Body of pancreas (tissue), 4 donors: ENCODE results near the gene SRPK1. TPM values are rescaled to one million over a fixed set of nuclear protein-coding genes. Genes with fewer than 3 reads are reported as not detected.

Experiments used
- ATAC-seq: fragments of 150-250 bp; one replicate; pipeline ENCODE4 v1.9.1; 2016
- DNase-seq, 4 donors: peaks; one replicate each; pipeline ENCODE4 v3.0.0-alpha.2; 2019
- H3K27ac ChIP-seq, 4 donors: fragments of 200-600 bp; sonication (generic); 1 replicate in 3 of 4; 2 replicates in 1 of 4; pipeline versions ENCODE4 v1.5.1 to v1.6.1; 2016 to 2019; ENCODE audit warnings: mild to moderate bottlenecking in 1 of 4, mixed read lengths in 1 of 4, moderate library complexity in 1 of 4
- H3K27me3 ChIP-seq, 2 donors: fragments of 200-600 bp; sonication (generic); one replicate each; pipeline ENCODE4 v1.6.0; 2016; ENCODE audit warnings: mild to moderate bottlenecking in 1 of 2
- H3K36me3 ChIP-seq, 2 donors: fragments of 200-600 bp; sonication (generic); replicated peaks in 1 of 2; 2 replicates each; pipeline ENCODE4 v1.5.1; 2016; ENCODE audit warnings: low read depth in 2 of 2; ENCODE audit not compliant: insufficient read depth in 1 of 2
- H3K4me1 ChIP-seq: fragments of 200-600 bp; sonication (generic); one replicate; pipeline ENCODE4 v1.6.0; 2016
- H3K4me3 ChIP-seq, 2 donors: fragments of 200-600 bp; sonication (generic); 1 replicate in 1 of 2; 2 replicates in 1 of 2; pipeline ENCODE4 v1.5.1; 2016 to 2019
- H3K9me3 ChIP-seq, 3 donors: fragments of 200-600 bp; sonication (generic); 1 replicate in 2 of 3; 2 replicates in 1 of 3; pipeline ENCODE4 v1.5.1; 2016
- CTCF ChIP-seq, 7 experiments: fragments of 450-650 bp in 4 of 7; fragments of 200-600 bp in 3 of 7; sonication (generic) in 3 of 7; IDR thresholded peaks; one replicate each; pipeline ENCODE4 v1.5.1; 2016 to 2019; ENCODE audit warnings: antibody characterized with exemption in 7 of 7
- POLR2A ChIP-seq, 3 donors: fragments of 450-650 bp; IDR thresholded peaks; one replicate each; pipeline ENCODE4 v1.6.1; 2016; ENCODE audit warnings: antibody characterized with exemption in 3 of 3, mild to moderate bottlenecking in 2 of 3
- WGBS, 2 donors: methylation state at CpG; one replicate each; pipeline ENCODE4 v1.1.5; 2017; 5-methylcytosine and 5-hydroxymethylcytosine counted together
- intact Hi-C: fragments of 100-400 bp; cut with DNase I; formaldehyde crosslinking; loops from one replicate; pipeline ENCODE4 v1.15.1; 2023
- total RNA-seq, 2 donors: library from RNA; depleted of rRNA; stranded (reverse); fragments of >200 nt; gene quantifications; one replicate each; pipeline ENCODE4 v1.1.0, GENCODE V29; 2016

SRPK1 gene
- total RNA-seq, 2 donors from 2014 or later = 30.4 to 80.4 TPM

GRCh38 chr6:35831257-35832007 is 89.5 kb downstream of the SRPK1 start:
- TF ChIP-seq POLR2A (IDR thresholded peaks at IDR 0.05) (no peak), CTCF (IDR thresholded peaks at IDR 0.05) (no peak)
- H3K27me3 ChIP-seq = no peaks in the 10 kb centered on the region
- 79 to 85% methylated on average over 5 of the region's 5 CpGs for WGBS, 2 donors
- no peak overlapping the region for H3K4me3 ChIP-seq
- no peaks in the 10 kb centered on the region for H3K9me3 ChIP-seq
- H3K27ac ChIP-seq = peak overlapping the region in 3 of 4 donors; percentile 14 to 35 (median 19)
- DNase-seq = no peak
- peaks cover 23% of the 10 kb centered on the region for H3K4me1 ChIP-seq
- intact Hi-C loops = no loop called here
- ATAC-seq = peak; percentile 82
- H3K36me3 ChIP-seq = peaks cover 0 to 3% of the 10 kb centered on the region in 2 donors

- no peak overlapping the region for H3K27ac ChIP-seq
- DNase-seq (no peak), ATAC-seq (no peak)
- H3K9me3 ChIP-seq = no peaks in the 10 kb centered on the region
- WGBS, 2 donors = 94 to 98% methylated on average over 5 of the region's 5 CpGs
- intact Hi-C loops = no loop called here
- TF ChIP-seq POLR2A (IDR thresholded peaks at IDR 0.05) = no peak
- TF ChIP-seq CTCF (IDR thresholded peaks at IDR 0.05) = no peak
- peaks cover 17% of the 10 kb centered on the region for H3K4me1 ChIP-seq
- no peaks in the 10 kb centered on the region for H3K27me3 ChIP-seq
- H3K36me3 ChIP-seq = no peaks in the 10 kb centered on the region
- no peak overlapping the region for H3K4me3 ChIP-seq
Measured at GRCh38 chr6:35829306-35829705, 91.6 kb downstream of the SRPK1 start.

- DNase-seq = no peak
- no peak overlapping the region for H3K4me3 ChIP-seq
- TF ChIP-seq CTCF (IDR thresholded peaks at IDR 0.05) (no peak), POLR2A (IDR thresholded peaks at IDR 0.05) (no peak)
- WGBS, 2 donors = 84 to 91% methylated on average over 4 to 5 of the region's 5 CpGs
- H3K4me1 ChIP-seq = no peaks in the 10 kb centered on the region
- ATAC-seq = no peak
- intact Hi-C loops = no loop called here
- no peaks in the 10 kb centered on the region for H3K9me3 ChIP-seq
- H3K27me3 ChIP-seq = no peaks in the 10 kb centered on the region
- H3K36me3 ChIP-seq = no peaks in the 10 kb centered on the region
- no peak overlapping the region for H3K27ac ChIP-seq
Measured at GRCh38 chr6:35824552-35825192, 96.2 kb downstream of the SRPK1 start.

GRCh38 chr6:35823601-35824000 is 97.3 kb downstream of the SRPK1 start:
- no peak for ATAC-seq
- no peak overlapping the region for H3K27ac ChIP-seq
- no peaks in the 10 kb centered on the region for H3K27me3 ChIP-seq
- intact Hi-C loops = no loop called here
- no peaks in the 10 kb centered on the region for H3K4me1 ChIP-seq
- WGBS, 2 donors = 96 to 98% methylated on average over 2 of the region's 2 CpGs
- DNase-seq = no peak
- H3K36me3 ChIP-seq = no peaks in the 10 kb centered on the region
- no peak for TF ChIP-seq POLR2A (IDR thresholded peaks at IDR 0.05)
- TF ChIP-seq CTCF (IDR thresholded peaks at IDR 0.05) = no peak
- no peaks in the 10 kb centered on the region for H3K9me3 ChIP-seq
- H3K4me3 ChIP-seq = no peak overlapping the region
